Subcutaneous adipose tissue (tissue), 4 donors: ENCODE results near the gene MYCBP2. TPM values are rescaled to one million over a fixed set of nuclear protein-coding genes. Genes with fewer than 3 reads are reported as not detected.

Experiments
- CTCF ChIP-seq: fragments of 450-650 bp; IDR thresholded peaks from one replicate; pipeline ENCODE4 v1.5.1; 2016; ENCODE audit warnings: low read depth, mild to moderate bottlenecking, control low read depth, antibody characterized with exemption, moderate library complexity
- total RNA-seq, 4 donors: library from RNA; depleted of rRNA; stranded (reverse); fragments of >200 nt; gene quantifications; one replicate each; pipeline ENCODE4 v1.1.0, GENCODE V29; 2016

The MYCBP2 gene
- total RNA-seq, 4 donors from 2014 or later, result 316 to 377 (median 343) TPM

GRCh38 chr13:77013853-77014542, 312.9 kb downstream of the MYCBP2 start:
- no peak for TF ChIP-seq CTCF

GRCh38 chr13:77009011-77009410, 317.9 kb downstream of the MYCBP2 start:
- TF ChIP-seq CTCF, result no peak

- no peak for TF ChIP-seq CTCF
These were observed 324.2 kb downstream of the MYCBP2 start for GRCh38 chr13:77002590-77003190.

- TF ChIP-seq CTCF, result no peak
These were observed 324.8 kb downstream of the MYCBP2 start for GRCh38 chr13:77001963-77002587.

GRCh38 chr13:77001540-77001939, 325.4 kb downstream of the MYCBP2 start:
- no peak for TF ChIP-seq CTCF

GRCh38 chr13:77000475-77000874, 326.4 kb downstream of the MYCBP2 start:
- TF ChIP-seq CTCF, result no peak

Other genes with a start within 250 kb of the MYCBP2 start
- gene SCEL, start 208.6 kb upstream of the MYCBP2 start, total RNA-seq, result under 1 TPM; 0.17 to 0.57 (median 0.35) TPM